ENCODE measurements around the gene TBL1X. TPM values are rescaled to one million over a fixed set of nuclear protein-coding genes. Genes with fewer than 3 reads are reported as not detected.

The TBL1X gene
- total RNA-seq, 6 experiments from 2014 or later, result 18.0 to 40.7 (median 20.8) TPM

DNA sequence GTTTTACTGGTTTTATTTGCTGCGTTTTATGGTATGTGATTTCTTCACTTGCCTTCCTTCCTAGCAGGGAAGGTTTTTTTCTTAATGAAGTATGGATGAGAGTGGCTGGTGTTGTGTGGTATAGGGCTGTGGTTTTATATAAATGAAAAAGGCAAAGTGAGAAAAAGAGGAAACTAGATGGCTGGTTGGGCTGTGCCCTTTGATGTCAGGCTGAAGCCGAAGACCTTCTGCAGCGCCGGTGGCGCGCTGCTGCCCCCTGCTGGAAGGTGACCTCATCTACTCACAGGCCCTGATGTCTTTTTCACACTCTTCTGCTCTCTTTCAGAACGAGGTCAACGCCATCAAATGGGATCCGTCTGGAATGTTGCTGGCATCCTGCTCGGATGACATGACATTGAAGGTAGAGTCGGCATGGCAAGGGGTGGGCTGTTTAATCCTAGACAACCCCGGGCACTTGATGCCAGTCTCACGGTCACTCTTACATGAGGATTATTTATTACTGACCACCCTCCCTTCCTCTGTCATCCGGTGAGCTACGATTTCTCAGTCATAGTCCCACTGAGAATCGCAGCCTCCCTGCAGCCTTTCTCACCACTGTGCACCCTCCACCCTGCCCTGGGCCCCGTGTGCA, 244.2 kb downstream of the TBL1X start:
- Histone ChIP-seq H3K9me3 (no peaks in the 10 kb centered on the region), H3K4me1 (no peaks in the 10 kb centered on the region), H3K36me3 (peaks cover 0 to 13% (median 4%) of the 10 kb centered on the region in 4 donors), H3K27ac (no peak overlapping the region), H3K27me3 (no peaks in the 10 kb centered on the region), H3K4me3 (no peak overlapping the region)
- peak; percentile 74 to 84 (median 79) for DNase-seq
- intact Hi-C loops (cut with DNase I), result no loop called here
- peak; percentile 91 to 97 (median 95) for ATAC-seq
- 17% methylated on average over 15 of the region's 17 CpGs for WGBS (ENCODE audit: insufficient coverage, low coverage, low lambda C conversion rate, missing lambda C conversion rate)
- TF ChIP-seq POLR2A (IDR thresholded peaks at IDR 0.05), result no peak
- TF ChIP-seq, protein P1, sequence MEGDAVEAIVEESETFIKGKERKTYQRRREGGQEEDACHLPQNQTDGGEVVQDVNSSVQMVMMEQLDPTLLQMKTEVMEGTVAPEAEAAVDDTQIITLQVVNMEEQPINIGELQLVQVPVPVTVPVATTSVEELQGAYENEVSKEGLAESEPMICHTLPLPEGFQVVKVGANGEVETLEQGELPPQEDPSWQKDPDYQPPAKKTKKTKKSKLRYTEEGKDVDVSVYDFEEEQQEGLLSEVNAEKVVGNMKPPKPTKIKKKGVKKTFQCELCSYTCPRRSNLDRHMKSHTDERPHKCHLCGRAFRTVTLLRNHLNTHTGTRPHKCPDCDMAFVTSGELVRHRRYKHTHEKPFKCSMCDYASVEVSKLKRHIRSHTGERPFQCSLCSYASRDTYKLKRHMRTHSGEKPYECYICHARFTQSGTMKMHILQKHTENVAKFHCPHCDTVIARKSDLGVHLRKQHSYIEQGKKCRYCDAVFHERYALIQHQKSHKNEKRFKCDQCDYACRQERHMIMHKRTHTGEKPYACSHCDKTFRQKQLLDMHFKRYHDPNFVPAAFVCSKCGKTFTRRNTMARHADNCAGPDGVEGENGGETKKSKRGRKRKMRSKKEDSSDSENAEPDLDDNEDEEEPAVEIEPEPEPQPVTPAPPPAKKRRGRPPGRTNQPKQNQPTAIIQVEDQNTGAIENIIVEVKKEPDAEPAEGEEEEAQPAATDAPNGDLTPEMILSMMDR (IDR thresholded peaks at IDR 0.05), result peak; percentile 84 to 91 (median 88)

DNA sequence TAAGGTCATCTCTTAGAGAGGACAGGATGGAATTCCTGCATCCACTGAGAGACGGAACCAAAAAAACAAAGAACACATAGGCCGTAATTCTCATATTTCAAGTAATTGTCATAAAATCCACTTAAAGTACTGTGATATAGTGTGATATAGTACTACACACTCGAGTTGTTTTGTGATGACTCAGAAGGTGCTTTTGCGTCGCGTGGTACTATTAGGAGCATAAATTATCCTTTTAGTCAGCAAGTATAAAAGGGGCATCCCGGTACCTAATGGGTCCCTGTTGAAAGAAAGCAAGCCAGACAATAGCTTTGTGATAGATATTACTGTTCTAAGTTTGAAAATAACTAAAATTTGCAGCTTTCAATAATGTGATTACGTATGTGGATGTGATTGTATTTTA, 245.5 kb downstream of the TBL1X start:
- 77% methylated on average over 8 of the region's 8 CpGs for WGBS (ENCODE audit: insufficient coverage, low coverage, low lambda C conversion rate, missing lambda C conversion rate)
- no peaks in the 10 kb centered on the region for H3K27me3 ChIP-seq
- ATAC-seq (no peak), DNase-seq (no peak)
- no peak overlapping the region for H3K4me3 ChIP-seq
- H3K4me1 ChIP-seq, result no peaks in the 10 kb centered on the region
- TF ChIP-seq, protein P1 (IDR thresholded peaks at IDR 0.05), result no peak
- no peak for TF ChIP-seq POLR2A (IDR thresholded peaks at IDR 0.05)
- intact Hi-C loops (cut with DNase I), result no loop called here
- peaks cover 0 to 13% (median 5%) of the 10 kb centered on the region in 4 donors for H3K36me3 ChIP-seq
- H3K27ac ChIP-seq, result no peak overlapping the region
- H3K9me3 ChIP-seq, result no peaks in the 10 kb centered on the region

DNA sequence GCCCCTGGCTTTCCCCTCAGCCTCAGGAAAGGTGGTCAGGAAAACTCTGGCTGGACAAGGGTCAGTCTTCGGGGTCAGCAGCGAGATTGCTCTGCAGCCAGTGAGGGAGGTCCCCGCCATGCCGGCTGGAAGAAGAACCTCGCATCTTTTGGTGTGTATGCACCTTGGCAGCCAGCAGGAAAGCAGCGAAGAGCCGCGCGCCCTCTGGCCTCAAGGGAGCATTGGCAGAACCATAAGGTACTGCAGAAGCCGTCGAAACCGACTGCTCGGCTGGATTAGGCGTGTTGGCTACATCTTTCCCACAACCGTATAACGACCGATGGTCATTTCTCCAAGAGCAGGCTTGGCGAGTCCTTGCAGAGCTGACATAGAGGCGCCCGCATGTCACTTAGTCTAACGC, 252.5 kb downstream of the TBL1X start:
- H3K4me3 ChIP-seq, result no peak overlapping the region
- TF ChIP-seq, protein P1 (IDR thresholded peaks at IDR 0.05), result no peak
- no peak for TF ChIP-seq POLR2A (IDR thresholded peaks at IDR 0.05)
- H3K9me3 ChIP-seq, result no peaks in the 10 kb centered on the region
- 96% methylated on average over 16 of the region's 21 CpGs for WGBS (ENCODE audit: insufficient coverage, low coverage, low lambda C conversion rate, missing lambda C conversion rate)
- intact Hi-C loops (cut with DNase I), result no loop called here
- H3K27ac ChIP-seq, result no peak overlapping the region
- H3K4me1 ChIP-seq, result no peaks in the 10 kb centered on the region
- H3K27me3 ChIP-seq, result no peaks in the 10 kb centered on the region
- H3K36me3 ChIP-seq, result peaks cover 0 to 4% (median under 1%) of the 10 kb centered on the region in 4 donors
- DNase-seq (no peak), ATAC-seq (no peak)

DNA sequence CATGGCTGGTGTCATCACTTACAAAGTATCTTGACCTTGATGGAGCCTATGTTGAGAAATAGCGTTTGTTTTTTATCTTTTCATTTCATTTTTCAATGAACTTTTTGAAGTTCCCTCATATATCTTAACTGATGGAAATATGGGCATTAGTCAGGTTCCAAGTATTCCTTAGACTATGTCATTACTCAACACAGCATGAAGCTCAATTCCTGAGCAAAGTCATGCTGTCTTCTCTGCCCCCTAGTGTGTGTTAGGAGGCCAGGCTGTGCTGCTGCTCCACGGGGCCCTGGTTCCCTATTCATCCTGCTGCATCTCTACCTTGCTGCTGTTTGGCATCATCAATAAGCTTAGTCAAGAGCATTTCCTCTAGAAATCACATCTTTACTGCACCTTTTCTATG, 259.9 kb downstream of the TBL1X start:
- no peak for TF ChIP-seq POLR2A (IDR thresholded peaks at IDR 0.05)
- TF ChIP-seq, protein P1 (IDR thresholded peaks at IDR 0.05), result no peak
- peaks cover 0 to 5% (median 0%) of the 10 kb centered on the region in 4 donors for H3K9me3 ChIP-seq
- H3K36me3 ChIP-seq, result no peaks in the 10 kb centered on the region
- DNase-seq (no peak), ATAC-seq (peak in 1 of 4 donors; percentile 22)
- H3K27me3 ChIP-seq, result no peaks in the 10 kb centered on the region
- 63% methylated on average over 2 of the region's 2 CpGs for WGBS (ENCODE audit: insufficient coverage, low coverage, low lambda C conversion rate, missing lambda C conversion rate)
- intact Hi-C loops (cut with DNase I), result no loop called here
- no peak overlapping the region for H3K4me3 ChIP-seq
- H3K4me1 ChIP-seq, result no peaks in the 10 kb centered on the region
- H3K27ac ChIP-seq, result no peak overlapping the region
